ENCODE results near the gene KRTAP19-6. TPM values are rescaled to one million over a fixed set of nuclear protein-coding genes. Genes with fewer than 3 reads are reported as not detected.

The KRTAP19-6 gene
- total and polyA plus RNA-seq, 10 donors = not detected

DNA sequence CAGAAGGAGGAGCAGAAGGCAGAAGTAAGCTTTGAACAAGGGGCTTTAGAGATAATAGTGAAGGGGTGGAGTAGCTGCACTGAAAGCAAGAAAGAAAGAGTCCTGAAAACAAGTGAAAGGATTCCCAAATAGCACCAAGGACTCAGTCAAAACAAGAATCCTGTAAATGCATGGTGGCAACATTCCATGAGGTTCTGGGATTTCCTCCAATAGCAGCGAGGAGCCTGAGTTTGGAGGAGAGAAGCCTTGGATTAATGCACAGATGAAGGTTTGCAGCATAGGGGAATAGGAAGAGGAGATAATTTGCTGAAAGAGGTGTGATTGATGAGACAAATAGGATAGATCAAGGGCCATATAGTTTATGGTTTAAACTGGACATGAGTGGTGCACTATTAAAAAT, 37.7 kb upstream of the KRTAP19-6 start:
- DNase-seq = no peak
- no peak overlapping the region for H3K4me3 ChIP-seq
- intact Hi-C loops (cut with DNase I; ENCODE audit: low total_unique reads) = no loop called here
- H3K27me3 ChIP-seq (replicated peaks in 1 of 7) = no peaks in the 10 kb centered on the region
- H3K27ac ChIP-seq = no peak overlapping the region
- no peaks in the 10 kb centered on the region for H3K36me3 ChIP-seq
- no peaks in the 10 kb centered on the region for H3K9me3 ChIP-seq
- TF ChIP-seq POLR2A (IDR thresholded peaks at IDR 0.05) (no peak), POLR2AphosphoS5 (IDR thresholded peaks at IDR 0.05) (no peak)
- TF ChIP-seq, protein P1, sequence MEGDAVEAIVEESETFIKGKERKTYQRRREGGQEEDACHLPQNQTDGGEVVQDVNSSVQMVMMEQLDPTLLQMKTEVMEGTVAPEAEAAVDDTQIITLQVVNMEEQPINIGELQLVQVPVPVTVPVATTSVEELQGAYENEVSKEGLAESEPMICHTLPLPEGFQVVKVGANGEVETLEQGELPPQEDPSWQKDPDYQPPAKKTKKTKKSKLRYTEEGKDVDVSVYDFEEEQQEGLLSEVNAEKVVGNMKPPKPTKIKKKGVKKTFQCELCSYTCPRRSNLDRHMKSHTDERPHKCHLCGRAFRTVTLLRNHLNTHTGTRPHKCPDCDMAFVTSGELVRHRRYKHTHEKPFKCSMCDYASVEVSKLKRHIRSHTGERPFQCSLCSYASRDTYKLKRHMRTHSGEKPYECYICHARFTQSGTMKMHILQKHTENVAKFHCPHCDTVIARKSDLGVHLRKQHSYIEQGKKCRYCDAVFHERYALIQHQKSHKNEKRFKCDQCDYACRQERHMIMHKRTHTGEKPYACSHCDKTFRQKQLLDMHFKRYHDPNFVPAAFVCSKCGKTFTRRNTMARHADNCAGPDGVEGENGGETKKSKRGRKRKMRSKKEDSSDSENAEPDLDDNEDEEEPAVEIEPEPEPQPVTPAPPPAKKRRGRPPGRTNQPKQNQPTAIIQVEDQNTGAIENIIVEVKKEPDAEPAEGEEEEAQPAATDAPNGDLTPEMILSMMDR (IDR thresholded peaks at IDR 0.05 in 8 of 11, conservative IDR thresholded peaks at IDR 0.05 in 3 of 11) = no peak
- no peaks in the 10 kb centered on the region for H3K4me1 ChIP-seq
- WGBS, 5 donors = 59 to 77% (median 68%) methylated on average over 1 of the region's 1 CpG

- no peak overlapping the region for H3K27ac ChIP-seq
- DNase-seq = no peak
- no peaks in the 10 kb centered on the region for H3K27me3 ChIP-seq (replicated peaks in 1 of 7)
- H3K4me3 ChIP-seq = no peak overlapping the region
- H3K9me3 ChIP-seq = no peaks in the 10 kb centered on the region
- TF ChIP-seq, protein P1 (IDR thresholded peaks at IDR 0.05 in 8 of 11, conservative IDR thresholded peaks at IDR 0.05 in 3 of 11) = no peak
- no peak for TF ChIP-seq POLR2A (IDR thresholded peaks at IDR 0.05)
- no peak for TF ChIP-seq POLR2AphosphoS5 (IDR thresholded peaks at IDR 0.05)
- intact Hi-C loops (cut with DNase I; ENCODE audit: low total_unique reads) = no loop called here
- no peaks in the 10 kb centered on the region for H3K4me1 ChIP-seq
- no peaks in the 10 kb centered on the region for H3K36me3 ChIP-seq
Observed at GRCh38 chr21:30577766-30578165, 36.1 kb upstream of the KRTAP19-6 start.

DNA sequence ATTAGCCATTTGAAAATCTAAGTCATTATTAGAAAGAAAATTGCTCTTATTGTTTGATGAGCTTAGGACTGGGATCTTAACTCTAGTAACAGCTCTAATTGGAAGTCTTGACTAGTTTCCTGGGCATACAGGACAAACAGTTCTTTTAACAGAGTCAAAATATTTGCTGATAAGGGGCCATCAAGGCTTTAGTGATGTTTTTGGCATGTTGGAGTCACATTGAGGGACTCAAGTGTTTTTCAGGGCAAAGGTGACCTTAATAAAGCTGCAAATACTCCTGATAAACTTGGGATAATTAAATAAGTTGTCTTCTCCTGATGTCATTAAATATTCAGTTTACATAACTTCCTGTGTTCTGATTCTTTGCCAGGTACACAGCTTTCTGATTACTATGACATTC, 26.0 kb upstream of the KRTAP19-6 start:
- H3K4me1 ChIP-seq = no peaks in the 10 kb centered on the region
- no peaks in the 10 kb centered on the region for H3K27me3 ChIP-seq (replicated peaks in 1 of 7)
- H3K4me3 ChIP-seq = no peak overlapping the region
- H3K27ac ChIP-seq = no peak overlapping the region
- no peak for DNase-seq
- no peaks in the 10 kb centered on the region for H3K9me3 ChIP-seq
- H3K36me3 ChIP-seq = no peaks in the 10 kb centered on the region
- no peak for TF ChIP-seq POLR2AphosphoS5 (IDR thresholded peaks at IDR 0.05)
- TF ChIP-seq POLR2A (IDR thresholded peaks at IDR 0.05) = no peak
- TF ChIP-seq, protein P1 (IDR thresholded peaks at IDR 0.05 in 8 of 11, conservative IDR thresholded peaks at IDR 0.05 in 3 of 11) = no peak
- intact Hi-C loops (cut with DNase I; ENCODE audit: low total_unique reads) = no loop called here

GRCh38 chr21:30563630-30564029, 22.0 kb upstream of the KRTAP19-6 start:
- no peaks in the 10 kb centered on the region for H3K4me1 ChIP-seq
- DNase-seq = no peak
- intact Hi-C loops (cut with DNase I; ENCODE audit: low total_unique reads) = no loop called here
- no peak overlapping the region for H3K4me3 ChIP-seq
- no peaks in the 10 kb centered on the region for H3K36me3 ChIP-seq
- 82 to 95% (median 90%) methylated on average over 2 of the region's 2 CpGs for WGBS, 5 donors
- no peaks in the 10 kb centered on the region for H3K9me3 ChIP-seq
- H3K27ac ChIP-seq = no peak overlapping the region
- no peaks in the 10 kb centered on the region for H3K27me3 ChIP-seq (replicated peaks in 1 of 7)
- TF ChIP-seq POLR2A (IDR thresholded peaks at IDR 0.05) (no peak), POLR2AphosphoS5 (IDR thresholded peaks at IDR 0.05) (no peak)
- TF ChIP-seq, protein P1 (IDR thresholded peaks at IDR 0.05 in 8 of 11, conservative IDR thresholded peaks at IDR 0.05 in 3 of 11) = no peak

All from spleen (tissue), 11 donors.